Limb (tissue), 2 donors: ENCODE results near the gene ITGAE.

ENCODE experiments used
- DNase-seq, 2 donors: peaks; one replicate each; pipeline ENCODE4 v3.0.0-alpha.2; 2016; ENCODE audit errors: extremely low spot score in 2 of 2

ITGAE gene

GRCh38 chr17:3668279-3669084 is 132.5 kb downstream of the ITGAE start, which contains the start of the genes EMC6 and TAX1BP3:
Gene EMC6 (plus strand): TSS chr17:3668812. CDS start chr17:3669147, 335 bp downstream.
Gene TAX1BP3 (minus strand): TSS chr17:3668578. CDS start chr17:3668526, 52 bp downstream.
- DNase-seq, result peak; percentile 98 to 100

GRCh38 chr17:3667366-3668278 is 133.4 kb downstream of the ITGAE start:
- peak; percentile 83 to 93 for DNase-seq

DNA sequence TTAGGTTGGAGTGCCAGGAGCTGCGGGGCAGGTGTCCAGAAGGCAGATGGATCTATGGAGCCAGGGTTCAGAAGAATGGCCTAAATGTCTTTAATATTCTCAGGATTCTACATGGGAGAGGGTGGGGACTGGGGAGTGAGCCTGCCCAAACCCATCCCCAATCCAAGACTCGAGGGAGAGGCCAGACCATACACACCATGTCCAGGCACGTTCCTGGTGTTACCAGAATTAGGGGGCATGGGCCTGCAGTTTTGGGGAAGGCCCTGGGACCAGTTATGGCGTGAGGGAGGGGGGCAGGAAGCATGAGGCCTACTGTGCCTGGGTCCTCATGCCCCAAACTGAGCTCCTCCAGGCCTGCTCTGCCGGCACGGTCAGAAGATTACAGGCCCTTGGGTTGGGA is 134.5 kb downstream of the ITGAE start:
- no peak for DNase-seq

DNA sequence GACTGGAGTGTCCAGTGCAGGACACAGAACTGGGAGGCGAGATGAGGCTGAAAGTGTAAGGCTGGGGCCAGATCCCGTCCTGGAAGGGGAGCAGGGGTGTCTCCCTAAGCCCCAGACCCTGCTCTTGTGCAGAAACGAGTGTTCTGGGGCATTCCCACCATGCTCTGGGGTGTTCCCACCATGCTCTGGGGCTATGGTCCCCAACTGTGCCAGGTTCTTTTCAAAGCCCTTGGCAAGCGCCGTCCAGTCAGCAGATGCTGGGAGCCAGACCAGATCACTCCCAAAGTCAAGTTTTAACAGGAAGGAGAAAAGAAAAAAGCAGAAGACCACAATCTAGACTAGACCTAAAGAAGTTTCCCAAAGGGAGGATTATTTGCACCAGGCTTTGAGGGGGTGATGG is 135.2 kb downstream of the ITGAE start:
- no peak for DNase-seq
